Measurements from ENCODE around the gene MGAT5B.

The MGAT5B gene

GRCh38 chr17:76868176-76868668 lies at the start of gene MGAT5B:
Gene MGAT5B (plus strand): TSS chr17:76868404. CDS start chr17:76869030, 626 bp downstream.
- H3K27ac ChIP-seq (ENCODE audit: low read depth, low read length), result no peak within 1 kb of the TSS
- H3K36me3 ChIP-seq (ENCODE audit: control insufficient read depth in 5 of 5, insufficient read depth in 5 of 5, low read length in 5 of 5), result no peaks in the 10 kb centered on the region
- H3K4me3 ChIP-seq (ENCODE audit: low read depth in 1 of 5, low read length in 5 of 5), result peak within 1 kb of the TSS in 4 of 5 donors; percentile 29 to 62 (median 44)
- peaks cover 0 to 20% (median 11%) of the 10 kb centered on the region in 5 donors for H3K4me1 ChIP-seq (ENCODE audit: control insufficient read depth in 5 of 5, insufficient read depth in 5 of 5, low read length in 5 of 5)
- peaks cover 20 to 56% (median 52%) of the 10 kb centered on the region in 5 donors for H3K27me3 ChIP-seq (ENCODE audit: control insufficient read depth in 5 of 5, insufficient read depth in 4 of 5, low read length in 5 of 5)
- no peaks in the 10 kb centered on the region for H3K9me3 ChIP-seq (ENCODE audit: control insufficient read depth in 5 of 5, low read length in 5 of 5)
- peak within 1 kb of the TSS in 1 of 5 donors; percentile 11 for H3K9ac ChIP-seq (ENCODE audit: low read length in 5 of 5)

DNA sequence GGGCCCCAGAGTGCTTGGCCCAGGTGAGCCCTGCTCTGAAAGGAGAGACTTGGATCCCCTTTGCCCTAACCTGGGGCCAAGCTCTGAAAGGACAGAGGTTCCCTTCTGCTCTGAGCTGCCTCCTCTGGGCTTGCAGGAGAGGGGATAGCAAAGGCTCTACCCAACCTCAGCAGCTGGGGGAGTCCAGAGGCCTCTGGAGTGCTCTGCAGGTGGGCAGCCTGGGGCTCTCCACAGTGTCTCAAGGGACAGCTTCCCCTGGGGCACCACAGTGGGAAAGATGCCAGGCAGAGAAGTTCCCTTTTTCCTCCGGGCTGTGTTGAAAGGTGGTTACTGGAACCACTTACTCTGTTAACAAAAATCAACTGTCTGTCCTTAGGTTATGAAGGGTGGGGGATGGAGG lies 48.2 kb upstream of the MGAT5B start:
- peaks cover 0 to 8% (median 3%) of the 10 kb centered on the region in 5 donors for H3K27me3 ChIP-seq (ENCODE audit: control insufficient read depth in 5 of 5, insufficient read depth in 4 of 5, low read length in 5 of 5)
- H3K27ac ChIP-seq (ENCODE audit: low read depth, low read length), result no peak overlapping the region
- H3K9ac ChIP-seq (ENCODE audit: low read length in 5 of 5), result no peak overlapping the region
- H3K4me1 ChIP-seq (ENCODE audit: control insufficient read depth in 5 of 5, insufficient read depth in 5 of 5, low read length in 5 of 5), result no peaks in the 10 kb centered on the region
- H3K9me3 ChIP-seq (ENCODE audit: control insufficient read depth in 5 of 5, low read length in 5 of 5), result no peaks in the 10 kb centered on the region
- no peaks in the 10 kb centered on the region for H3K36me3 ChIP-seq (ENCODE audit: control insufficient read depth in 5 of 5, insufficient read depth in 5 of 5, low read length in 5 of 5)
- no peak overlapping the region for H3K4me3 ChIP-seq (ENCODE audit: low read depth in 1 of 5, low read length in 5 of 5)

DNA sequence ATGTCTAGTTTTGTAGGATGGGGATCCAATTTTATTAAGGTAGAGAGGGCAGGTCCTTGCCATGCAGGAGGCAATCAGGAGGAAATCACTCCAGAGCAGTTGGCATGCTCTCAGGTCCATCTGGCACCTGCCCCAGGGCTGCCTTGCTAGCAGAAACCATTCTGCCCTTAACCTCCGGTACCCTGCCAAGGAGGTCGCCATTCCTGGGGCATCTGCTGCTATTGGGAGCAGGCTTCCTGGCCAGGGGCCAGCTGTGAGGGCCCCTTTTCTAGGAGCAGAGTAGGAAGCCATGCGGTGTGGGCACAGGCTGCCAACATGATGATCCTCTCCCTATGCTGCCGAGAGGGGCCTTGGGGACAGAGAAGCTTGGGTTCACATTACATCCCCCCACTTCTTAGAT lies 47.6 kb upstream of the MGAT5B start:
- no peak overlapping the region for H3K9ac ChIP-seq (ENCODE audit: low read length in 5 of 5)

GRCh38 chr17:76822184-76822778 lies 45.9 kb upstream of the MGAT5B start:
- Histone ChIP-seq H3K4me3 (ENCODE audit: low read depth in 1 of 5, low read length in 5 of 5) (no peak overlapping the region), H3K4me1 (ENCODE audit: control insufficient read depth in 5 of 5, insufficient read depth in 5 of 5, low read length in 5 of 5) (peaks cover 0 to 7% (median 0%) of the 10 kb centered on the region in 5 donors), H3K36me3 (ENCODE audit: control insufficient read depth in 5 of 5, insufficient read depth in 5 of 5, low read length in 5 of 5) (no peaks in the 10 kb centered on the region), H3K9ac (ENCODE audit: low read length in 5 of 5) (no peak overlapping the region), H3K9me3 (ENCODE audit: control insufficient read depth in 5 of 5, low read length in 5 of 5) (no peaks in the 10 kb centered on the region), H3K27me3 (ENCODE audit: control insufficient read depth in 5 of 5, insufficient read depth in 4 of 5, low read length in 5 of 5) (peaks cover 0 to 8% (median 3%) of the 10 kb centered on the region in 5 donors), H3K27ac (ENCODE audit: low read depth, low read length) (no peak overlapping the region)

More for the DNA sequence above, 47.6 kb upstream of the MGAT5B start:
- Histone ChIP-seq H3K36me3 (ENCODE audit: control insufficient read depth in 5 of 5, insufficient read depth in 5 of 5, low read length in 5 of 5) (no peaks in the 10 kb centered on the region), H3K4me1 (ENCODE audit: control insufficient read depth in 5 of 5, insufficient read depth in 5 of 5, low read length in 5 of 5) (no peaks in the 10 kb centered on the region), H3K9me3 (ENCODE audit: control insufficient read depth in 5 of 5, low read length in 5 of 5) (no peaks in the 10 kb centered on the region), H3K27ac (ENCODE audit: low read depth, low read length) (no peak overlapping the region), H3K27me3 (ENCODE audit: control insufficient read depth in 5 of 5, insufficient read depth in 4 of 5, low read length in 5 of 5) (peaks cover 0 to 8% (median 3%) of the 10 kb centered on the region in 5 donors), H3K4me3 (ENCODE audit: low read depth in 1 of 5, low read length in 5 of 5) (no peak overlapping the region)

DNA sequence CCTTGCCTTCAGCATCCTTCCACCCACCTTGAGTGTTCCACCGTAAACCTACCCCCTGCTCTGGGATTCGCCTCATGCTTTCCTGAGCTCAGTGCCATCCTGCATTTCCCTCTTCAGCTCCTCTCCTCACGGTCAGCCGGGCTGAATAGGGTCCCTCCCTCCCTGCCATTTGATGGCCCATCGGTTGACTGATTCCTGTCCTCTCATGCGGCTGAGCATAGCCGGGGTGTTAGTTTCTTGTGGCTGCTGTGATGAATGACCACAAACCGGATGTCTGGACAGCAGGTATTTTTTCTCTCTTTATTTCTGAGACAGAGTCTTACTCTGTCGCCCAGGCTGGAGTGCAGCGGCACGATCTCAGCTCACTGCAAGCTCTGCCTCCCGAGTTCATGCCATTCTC lies 44.1 kb upstream of the MGAT5B start:
- Histone ChIP-seq H3K27me3 (ENCODE audit: control insufficient read depth in 5 of 5, insufficient read depth in 4 of 5, low read length in 5 of 5) (peaks cover 0 to 8% (median 3%) of the 10 kb centered on the region in 5 donors), H3K36me3 (ENCODE audit: control insufficient read depth in 5 of 5, insufficient read depth in 5 of 5, low read length in 5 of 5) (no peaks in the 10 kb centered on the region), H3K9me3 (ENCODE audit: control insufficient read depth in 5 of 5, low read length in 5 of 5) (no peaks in the 10 kb centered on the region), H3K27ac (ENCODE audit: low read depth, low read length) (no peak overlapping the region), H3K4me3 (ENCODE audit: low read depth in 1 of 5, low read length in 5 of 5) (no peak overlapping the region), H3K4me1 (ENCODE audit: control insufficient read depth in 5 of 5, insufficient read depth in 5 of 5, low read length in 5 of 5) (peaks cover 0 to 7% (median 0%) of the 10 kb centered on the region in 5 donors), H3K9ac (ENCODE audit: low read length in 5 of 5) (no peak overlapping the region)

GRCh38 chr17:76826330-76827068 lies 41.7 kb upstream of the MGAT5B start:
- Histone ChIP-seq H3K27me3 (ENCODE audit: control insufficient read depth in 5 of 5, insufficient read depth in 4 of 5, low read length in 5 of 5) (no peaks in the 10 kb centered on the region), H3K4me1 (ENCODE audit: control insufficient read depth in 5 of 5, insufficient read depth in 5 of 5, low read length in 5 of 5) (peaks cover 0 to 7% (median 0%) of the 10 kb centered on the region in 5 donors), H3K9ac (ENCODE audit: low read length in 5 of 5) (no peak overlapping the region), H3K4me3 (ENCODE audit: low read depth in 1 of 5, low read length in 5 of 5) (no peak overlapping the region), H3K9me3 (ENCODE audit: control insufficient read depth in 5 of 5, low read length in 5 of 5) (no peaks in the 10 kb centered on the region), H3K36me3 (ENCODE audit: control insufficient read depth in 5 of 5, insufficient read depth in 5 of 5, low read length in 5 of 5) (no peaks in the 10 kb centered on the region), H3K27ac (ENCODE audit: low read depth, low read length) (no peak overlapping the region)

GRCh38 chr17:76827736-76828135 lies 40.5 kb upstream of the MGAT5B start:
- H3K4me1 ChIP-seq (ENCODE audit: control insufficient read depth in 5 of 5, insufficient read depth in 5 of 5, low read length in 5 of 5), result peaks cover 0 to 7% (median 0%) of the 10 kb centered on the region in 5 donors
- H3K27ac ChIP-seq (ENCODE audit: low read depth, low read length), result no peak overlapping the region
- no peaks in the 10 kb centered on the region for H3K9me3 ChIP-seq (ENCODE audit: control insufficient read depth in 5 of 5, low read length in 5 of 5)
- no peaks in the 10 kb centered on the region for H3K27me3 ChIP-seq (ENCODE audit: control insufficient read depth in 5 of 5, insufficient read depth in 4 of 5, low read length in 5 of 5)
- no peak overlapping the region for H3K4me3 ChIP-seq (ENCODE audit: low read depth in 1 of 5, low read length in 5 of 5)
- no peaks in the 10 kb centered on the region for H3K36me3 ChIP-seq (ENCODE audit: control insufficient read depth in 5 of 5, insufficient read depth in 5 of 5, low read length in 5 of 5)
- H3K9ac ChIP-seq (ENCODE audit: low read length in 5 of 5), result no peak overlapping the region

DNA sequence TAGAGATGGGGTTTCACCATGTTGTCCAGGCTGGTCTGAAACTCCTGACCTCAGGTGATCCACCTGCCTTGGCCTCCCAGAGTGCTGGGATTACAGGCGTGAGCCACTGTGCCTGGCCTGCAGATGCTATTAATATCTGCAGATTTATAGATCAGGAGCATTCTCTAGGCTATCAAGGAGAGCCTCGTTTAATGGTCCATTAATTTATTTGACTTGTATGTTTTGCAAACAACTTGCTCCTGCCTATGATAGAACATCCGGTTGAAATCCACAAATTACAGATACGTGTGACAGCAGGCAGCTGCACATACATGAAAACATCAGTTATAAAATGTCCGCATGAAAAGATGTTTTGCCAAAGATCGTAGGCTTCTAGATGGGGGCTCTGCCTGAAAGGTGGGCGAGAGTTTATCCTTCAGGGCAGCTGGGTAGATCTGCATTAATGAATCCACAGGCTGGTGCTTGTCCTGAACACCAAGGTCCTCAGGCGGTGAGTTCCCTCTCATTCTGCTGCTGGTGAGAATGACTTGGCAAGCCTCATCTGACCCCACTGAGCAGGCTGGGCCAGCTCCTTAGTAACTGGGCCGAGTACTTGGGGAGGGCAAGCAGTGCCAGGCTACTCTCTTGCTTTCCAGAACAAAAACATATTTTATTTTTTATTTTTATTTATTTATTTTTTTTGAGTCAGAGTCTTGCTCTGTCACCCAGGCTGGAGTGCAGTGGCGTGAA lies 37.1 kb upstream of the MGAT5B start:
- no peak overlapping the region for H3K4me3 ChIP-seq (ENCODE audit: low read depth in 1 of 5, low read length in 5 of 5)
- peaks cover 0 to 7% (median 0%) of the 10 kb centered on the region in 5 donors for H3K4me1 ChIP-seq (ENCODE audit: control insufficient read depth in 5 of 5, insufficient read depth in 5 of 5, low read length in 5 of 5)
- peaks cover 9 to 15% (median 12%) of the 10 kb centered on the region in 5 donors for H3K27me3 ChIP-seq (ENCODE audit: control insufficient read depth in 5 of 5, insufficient read depth in 4 of 5, low read length in 5 of 5)
- no peak overlapping the region for H3K9ac ChIP-seq (ENCODE audit: low read length in 5 of 5)
- H3K9me3 ChIP-seq (ENCODE audit: control insufficient read depth in 5 of 5, low read length in 5 of 5), result no peaks in the 10 kb centered on the region
- no peaks in the 10 kb centered on the region for H3K36me3 ChIP-seq (ENCODE audit: control insufficient read depth in 5 of 5, insufficient read depth in 5 of 5, low read length in 5 of 5)
- no peak overlapping the region for H3K27ac ChIP-seq (ENCODE audit: low read depth, low read length)

GRCh38 chr17:76833034-76833644 lies 35.1 kb upstream of the MGAT5B start:
- Histone ChIP-seq H3K27ac (ENCODE audit: low read depth, low read length) (no peak overlapping the region), H3K4me1 (ENCODE audit: control insufficient read depth in 5 of 5, insufficient read depth in 5 of 5, low read length in 5 of 5) (no peaks in the 10 kb centered on the region), H3K36me3 (ENCODE audit: control insufficient read depth in 5 of 5, insufficient read depth in 5 of 5, low read length in 5 of 5) (no peaks in the 10 kb centered on the region), H3K9me3 (ENCODE audit: control insufficient read depth in 5 of 5, low read length in 5 of 5) (no peaks in the 10 kb centered on the region), H3K27me3 (ENCODE audit: control insufficient read depth in 5 of 5, insufficient read depth in 4 of 5, low read length in 5 of 5) (peaks cover 9 to 16% (median 12%) of the 10 kb centered on the region in 5 donors), H3K9ac (ENCODE audit: low read length in 5 of 5) (no peak overlapping the region), H3K4me3 (ENCODE audit: low read depth in 1 of 5, low read length in 5 of 5) (no peak overlapping the region)

Data from subcutaneous abdominal adipose tissue (tissue), 5 donors.